HL-60 (cell line): ENCODE results near the gene SPINDOC.
A peak's percentile ranks its signal among the peaks of the same experiment; 100 is the strongest.

Experiments used
- DNase-seq, 2 experiments: peaks; one replicate each; pipeline ENCODE4 v3.0.0-alpha.2; 2010 to 2020; ENCODE audit warnings: low read depth in 1 of 2, low spot score in 1 of 2
- H3K27ac ChIP-seq: fragments of 250-450 bp; sonication (Bioruptor Pico); replicated peaks from 2 replicates; pipeline ENCODE4 v1.5.1; 2020; ENCODE audit warnings: mild to moderate bottlenecking, moderate library complexity
- H3K27me3 ChIP-seq: fragments of 250-450 bp; sonication (Bioruptor Pico); 2 replicates; pipeline ENCODE4 v1.5.1; 2021; ENCODE audit warnings: mild to moderate bottlenecking, moderate library complexity; ENCODE audit not compliant: insufficient read depth, poor library complexity, severe bottlenecking
- H3K4me3 ChIP-seq: replicated peaks from 2 replicates; pipeline ENCODE4 v1.5.1; 2011; ENCODE audit warnings: mild to moderate bottlenecking, control low read depth, low read length; ENCODE audit not compliant: insufficient read depth
- CTCF ChIP-seq: IDR thresholded peaks from one replicate; pipeline ENCODE4 v1.5.1; 2011; ENCODE audit warnings: low read length, control low read depth, inconsistent platforms; ENCODE audit not compliant: insufficient read depth
- GABPA ChIP-seq: IDR thresholded peaks from 2 replicates; pipeline ENCODE4 v1.6.1; 2012; ENCODE audit warnings: low read depth
- POLR2AphosphoS5 ChIP-seq: IDR thresholded peaks from 2 replicates; pipeline ENCODE4 v1.6.1; 2012; ENCODE audit warnings: low read depth
- REST ChIP-seq: IDR thresholded peaks from 2 replicates; pipeline ENCODE4 v1.6.1; 2012; ENCODE audit warnings: low read depth; ENCODE audit not compliant: insufficient replicate concordance
- SPI1 ChIP-seq: IDR thresholded peaks from 2 replicates; pipeline ENCODE4 v1.6.1; 2012; ENCODE audit warnings: low read depth, mild to moderate bottlenecking, borderline replicate concordance

The SPINDOC gene

GRCh38 chr11:63832336-63832735, 19.1 kb downstream of the SPINDOC start:
- DNase-seq = peak in 1 of 2 experiments; percentile 67
- Histone ChIP-seq H3K27ac (no peak overlapping the region), H3K27me3 (no peaks in the 10 kb centered on the region), H3K4me3 (no peak overlapping the region)
- TF ChIP-seq SPI1 (no peak), CTCF (no peak), POLR2AphosphoS5 (no peak), REST (no peak), GABPA (no peak)

- no peak for DNase-seq
- Histone ChIP-seq H3K4me3 (no peak overlapping the region), H3K27me3 (no peaks in the 10 kb centered on the region), H3K27ac (no peak overlapping the region)
- no peak for TF ChIP-seq CTCF
- TF ChIP-seq POLR2AphosphoS5 = no peak
- no peak for TF ChIP-seq REST
- no peak for TF ChIP-seq GABPA
- TF ChIP-seq SPI1 = no peak
These were observed 19.8 kb downstream of the SPINDOC start for GRCh38 chr11:63833048-63833447.

DNA sequence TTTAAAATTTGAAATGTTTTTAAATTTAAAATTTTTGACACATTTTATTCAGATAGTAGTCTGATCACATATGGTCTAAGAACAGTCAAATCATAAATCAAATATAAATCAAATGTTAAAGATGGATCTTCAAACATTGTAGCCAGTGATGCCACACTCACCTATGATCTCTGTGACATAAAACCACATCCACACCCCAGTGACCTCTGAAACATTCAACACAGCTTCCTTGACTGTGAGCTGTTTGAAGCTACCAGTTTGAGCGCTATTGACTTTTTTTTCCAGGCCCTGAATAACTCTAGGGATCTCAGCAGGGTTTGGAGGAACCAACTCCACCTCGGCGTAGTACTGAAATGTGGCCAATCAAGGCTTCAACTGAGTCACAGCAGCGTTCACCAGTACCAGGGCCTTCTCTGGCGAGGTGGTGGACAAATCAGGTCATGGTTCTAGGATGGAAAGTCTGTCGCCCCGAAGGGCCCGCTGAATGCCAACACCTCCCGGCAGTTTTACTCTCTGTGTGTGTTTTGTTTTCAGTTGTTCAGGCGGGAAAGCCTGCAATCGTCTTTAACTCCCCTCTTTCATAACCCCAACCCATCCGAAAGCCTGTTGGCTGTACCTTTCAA, 21.4 kb downstream of the SPINDOC start:
- Histone ChIP-seq H3K4me3 (no peak overlapping the region), H3K27ac (no peak overlapping the region), H3K27me3 (no peaks in the 10 kb centered on the region)
- no peak for DNase-seq
- TF ChIP-seq GABPA = no peak
- TF ChIP-seq REST = no peak
- TF ChIP-seq SPI1 = no peak
- no peak for TF ChIP-seq POLR2AphosphoS5
- TF ChIP-seq CTCF = no peak
